H1 (cell line): ENCODE data around the gene HES5. TPM values are rescaled to one million over a fixed set of nuclear protein-coding genes. Genes with fewer than 3 reads are reported as not detected.
"Not testable (repeated sequence)": the region's sequence is repeated elsewhere in the genome, so short reads cannot be mapped to it uniquely, and the experiment has no call there.

Source experiments
- CTCF ChIA-PET: fragments of 300-600 bp; sonication (Branson Sonifier 250); formaldehyde crosslinking; loops from one replicate; lab custom pipeline; 2021; ENCODE audit not compliant: partially characterized antibody; lab: Charles Lee
- POLR2A ChIA-PET: fragments of 300-600 bp; sonication (Branson Sonifier 250); formaldehyde crosslinking; loops from one replicate; lab custom pipeline; 2021; ENCODE audit warnings: inconsistent platforms; ENCODE audit not compliant: partially characterized antibody; lab: Charles Lee
- DNase-seq, 2 experiments: peaks; one replicate each; pipeline versions ENCODE4 v3.0.0 to v3.0.0-alpha.2; 2010 to 2022; ENCODE audit warnings: low spot score in 2 of 2, low read depth in 1 of 2, mixed read lengths in 1 of 2
- FAIRE-seq: peaks from 2 replicates; lab custom pipeline; 2011; peaks lifted over from hg19 to GRCh38; lab: Jason Lieb, UNC
- H2AFZ ChIP-seq: 2 replicates; pipeline ENCODE4 v1.8.1; 2012; ENCODE audit warnings: low read length, inconsistent platforms
- H2AK5ac ChIP-seq: 2 replicates; pipeline ENCODE4 v1.6.1; 2013; ENCODE audit warnings: low read depth, low read length
- H2BK120ac ChIP-seq: replicated peaks from 2 replicates; pipeline ENCODE3; 2013; ENCODE audit warnings: low read depth, low read length, inconsistent platforms
- H2BK12ac ChIP-seq: 2 replicates; pipeline ENCODE4 v1.6.1; 2013; ENCODE audit warnings: low read depth, low read length
- H2BK15ac ChIP-seq: 2 replicates; pipeline ENCODE4 v1.6.1; 2013; ENCODE audit warnings: low read length
- H2BK20ac ChIP-seq: 2 replicates; pipeline ENCODE4 v1.6.1; 2013; ENCODE audit warnings: low read length
- H2BK5ac ChIP-seq: 2 replicates; pipeline ENCODE4 v1.6.1; 2013; ENCODE audit warnings: low read depth, low read length
- H3K14ac ChIP-seq: 2 replicates; pipeline ENCODE4 v1.6.1; 2013; ENCODE audit warnings: inconsistent platforms; ENCODE audit not compliant: insufficient read length
- H3K18ac ChIP-seq: 2 replicates; pipeline ENCODE4 v1.6.1; 2013; ENCODE audit warnings: low read length; ENCODE audit errors: extremely low read depth
- H3K23ac ChIP-seq: 2 replicates; pipeline ENCODE4 v1.6.1; 2013; ENCODE audit warnings: inconsistent platforms; ENCODE audit not compliant: insufficient read length
- H3K23me2 ChIP-seq: 2 replicates; pipeline ENCODE4 v1.6.1; 2013; ENCODE audit warnings: low read depth, low read length
- H3K27ac ChIP-seq: 2 replicates; pipeline ENCODE4 v1.6.1; 2011; ENCODE audit warnings: low read depth, low read length, inconsistent platforms
- H3K27me3 ChIP-seq, 4 experiments: replicated peaks in 1 of 4; 1 replicate in 1 of 4; 2 replicates in 3 of 4; pipeline versions ENCODE4 v1.6.1 to v1.8.1; 2011 to 2013; ENCODE audit warnings: low read length in 3 of 4, mild to moderate bottlenecking in 3 of 4, inconsistent platforms in 2 of 4, mixed read lengths in 2 of 4, moderate library complexity in 1 of 4; ENCODE audit not compliant: control insufficient read depth in 3 of 4, insufficient read depth in 3 of 4; ENCODE audit errors: extremely low read depth in 1 of 4
- H3K36me3 ChIP-seq, 4 experiments: 2 replicates each; pipeline versions ENCODE4 v1.6.1 to v1.8.1; 2011 to 2013; ENCODE audit warnings: mild to moderate bottlenecking in 4 of 4, low read length in 3 of 4, moderate library complexity in 2 of 4, control low read depth in 1 of 4, inconsistent platforms in 1 of 4; ENCODE audit not compliant: insufficient read depth in 4 of 4, control insufficient read depth in 2 of 4
- H3K4ac ChIP-seq: replicated peaks from 2 replicates; pipeline ENCODE3; 2013; ENCODE audit warnings: low read length, low read depth, mixed read lengths, inconsistent platforms; ENCODE audit not compliant: insufficient read length
- H3K4me1 ChIP-seq, 4 experiments: replicated peaks in 1 of 4; 1 replicate in 1 of 4; 2 replicates in 3 of 4; pipeline versions ENCODE4 v1.6.1 to v1.8.1; 2011 to 2013; ENCODE audit warnings: low read length in 3 of 4, inconsistent platforms in 2 of 4, mixed read lengths in 1 of 4; ENCODE audit not compliant: insufficient read depth in 4 of 4, control insufficient read depth in 3 of 4
- H3K4me2 ChIP-seq, 2 experiments: 2 replicates each; pipeline versions ENCODE4 v1.6.1 to v1.8.1; 2011 to 2013; ENCODE audit warnings: low read depth in 2 of 2, low read length in 2 of 2, control low read depth in 1 of 2, inconsistent platforms in 1 of 2, mild to moderate bottlenecking in 1 of 2; ENCODE audit not compliant: insufficient read depth in 1 of 2
- H3K4me3 ChIP-seq, 4 experiments: fragments of 200-600, 300-600 bp in 1 of 4; sonication (generic), shearing (Covaris generic), sonication (Bioruptor Twin) in 1 of 4; 2 replicates each; pipeline versions ENCODE4 v1.5.1 to v1.8.1; 2011 to 2016; ENCODE audit warnings: low read length in 4 of 4, low read depth in 3 of 4, control low read depth in 2 of 4, inconsistent platforms in 2 of 4, mild to moderate bottlenecking in 2 of 4, mixed read lengths in 1 of 4, moderate library complexity in 1 of 4; ENCODE audit not compliant: insufficient read depth in 2 of 4; ENCODE audit errors: extremely low read depth in 1 of 4
- H3K56ac ChIP-seq: replicated peaks from 2 replicates; pipeline ENCODE3; 2013; ENCODE audit warnings: low read depth, mild to moderate bottlenecking, mixed read lengths, low read length, inconsistent platforms; ENCODE audit not compliant: insufficient read length
- H3K79me1 ChIP-seq: 2 replicates; pipeline ENCODE4 v1.6.1; 2013; ENCODE audit warnings: low read depth, low read length, control low read depth
- H3K79me2 ChIP-seq, 2 experiments: 2 replicates each; pipeline versions ENCODE4 v1.6.1 to v1.8.1; 2012 to 2013; ENCODE audit warnings: low read length in 2 of 2, mild to moderate bottlenecking in 2 of 2, inconsistent platforms in 1 of 2; ENCODE audit not compliant: insufficient read depth in 2 of 2, control insufficient read depth in 1 of 2
- H3K9ac ChIP-seq, 4 experiments: replicated peaks in 1 of 4; 1 replicate in 1 of 4; 2 replicates in 3 of 4; pipeline versions ENCODE4 v1.6.1 to v1.8.1; 2011 to 2013; ENCODE audit warnings: low read depth in 3 of 4, low read length in 3 of 4, control low read depth in 2 of 4, mild to moderate bottlenecking in 2 of 4, moderate library complexity in 2 of 4, inconsistent platforms in 1 of 4; ENCODE audit errors: extremely low read depth in 1 of 4
- H3K9me3 ChIP-seq, 2 experiments: 2 replicates each; pipeline versions ENCODE4 v1.6.1 to v1.8.1; 2012 to 2013; ENCODE audit warnings: mild to moderate bottlenecking in 2 of 2, moderate library complexity in 2 of 2, control low read depth in 1 of 2, inconsistent platforms in 1 of 2, low read depth in 1 of 2, low read length in 1 of 2, mixed read lengths in 1 of 2; ENCODE audit not compliant: insufficient read depth in 2 of 2
- H4K20me1 ChIP-seq, 2 experiments: replicated peaks in 1 of 2; 2 replicates each; pipeline versions ENCODE3 to v1.8.1; 2011 to 2013; ENCODE audit warnings: inconsistent platforms in 2 of 2, low read length in 2 of 2, mild to moderate bottlenecking in 1 of 2; ENCODE audit not compliant: insufficient read depth in 2 of 2, control insufficient read depth in 1 of 2
- H4K5ac ChIP-seq: 2 replicates; pipeline ENCODE4 v1.6.1; 2013; ENCODE audit warnings: low read length, low read depth, mixed read lengths, inconsistent platforms; ENCODE audit not compliant: insufficient read length
- H4K8ac ChIP-seq: 2 replicates; pipeline ENCODE4 v1.8.0; 2013; ENCODE audit warnings: mild to moderate bottlenecking, moderate library complexity, low read length, inconsistent platforms; ENCODE audit not compliant: insufficient read depth; ENCODE audit errors: extremely low read depth
- H4K91ac ChIP-seq: replicated peaks from 2 replicates; pipeline ENCODE3; 2013; ENCODE audit warnings: low read length, mixed read lengths, inconsistent platforms; ENCODE audit not compliant: insufficient read length
- WGBS, 2 experiments: shearing (Covaris generic) in 1 of 2; methylation state at CpG; one replicate each; pipeline versions ENCODE4 v1.1.6 to v1.1.7; 2013 to 2015; ENCODE audit warnings: low lambda C conversion rate in 2 of 2, mixed read lengths in 2 of 2, inconsistent platforms in 1 of 2, low coverage in 1 of 2, missing lambda C conversion rate in 1 of 2; ENCODE audit not compliant: insufficient replicate concordance in 2 of 2, insufficient coverage in 1 of 2, insufficient read length in 1 of 2; ENCODE audit errors: extremely low coverage in 1 of 2, missing lambda C conversion rate in 1 of 2; 5-methylcytosine and 5-hydroxymethylcytosine counted together
- polyA plus RNA-seq, 7 experiments: library from polyadenylated mRNA; depleted of rRNA in 3 of 7; stranded (reverse) in 5 of 7; unstranded in 2 of 7; fragments of >200 nt in 5 of 7; fragments of 200-250 nt in 2 of 7; gene quantifications; 1 replicate in 5 of 7; 2 replicates in 1 of 7; 4 replicates in 1 of 7; pipeline versions ENCODE4 v1.2.1 to v1.2.3, GENCODE V29; 2011 to 2013; ENCODE audit warnings: missing spikeins in 2 of 7, mixed read lengths in 2 of 7
- total RNA-seq: library from RNA; stranded (reverse); fragmentation: NEBNext Ultra II Directional; extraction: Animal tissue kit (Norgen Biotek cat#: 25700); gene quantifications from 2 replicates; pipeline ENCODE4 v1.2.1, GENCODE V29; 2021

The HES5 gene
- total and polyA plus RNA-seq, 2 of the 8 experiments (the other 6 are each of a cell fraction or from before 2014, with no cell fraction given), result 0.22 TPM; not detected in 1

DNA sequence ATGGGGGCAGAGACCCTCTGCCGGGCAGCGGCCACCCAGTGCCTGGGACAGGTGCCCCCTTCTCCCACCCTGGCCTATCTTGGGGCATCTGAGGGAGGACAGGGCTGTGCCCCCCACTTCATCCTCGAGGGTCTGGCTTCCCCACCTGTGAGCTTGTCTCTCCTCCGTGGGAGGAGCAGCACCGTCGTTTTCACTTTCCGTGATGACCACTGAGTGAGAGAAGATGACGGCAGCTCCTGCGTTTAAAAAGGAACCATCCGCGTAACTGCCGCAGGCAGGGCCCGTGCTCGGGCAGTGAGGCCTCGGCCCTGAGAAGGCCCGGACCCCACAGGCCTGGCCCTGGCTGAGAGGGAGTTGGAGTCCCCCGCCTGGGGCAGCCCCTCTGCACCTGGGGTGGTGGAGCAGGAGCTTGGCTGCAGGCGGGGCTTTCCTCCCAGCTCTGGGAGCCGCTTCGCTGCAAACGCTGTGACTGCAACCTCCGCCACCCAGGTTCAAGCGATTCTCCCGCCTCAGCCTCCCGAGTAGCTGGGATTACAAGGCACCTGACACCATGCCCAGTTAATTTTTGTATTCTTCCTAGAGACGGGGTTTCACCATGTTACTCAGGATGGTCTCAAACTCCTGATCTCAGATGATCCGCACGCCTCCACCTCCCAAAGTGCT, 19.4 kb upstream of the HES5 start:
- H3K56ac ChIP-seq, H3K79me2 ChIP-seq, H3K9ac ChIP-seq, H3K4ac ChIP-seq, POLR2A ChIA-PET, H3K23ac ChIP-seq, H3K79me1 ChIP-seq, H2BK5ac ChIP-seq, H4K91ac ChIP-seq, H2AFZ ChIP-seq, H3K27me3 ChIP-seq, H2BK20ac ChIP-seq, DNase-seq, H3K9me3 ChIP-seq, H4K20me1 ChIP-seq, H2AK5ac ChIP-seq, H3K4me2 ChIP-seq, H3K18ac ChIP-seq, H3K4me3 ChIP-seq, H3K36me3 ChIP-seq, H2BK12ac ChIP-seq, H3K14ac ChIP-seq, H2BK120ac ChIP-seq, H2BK15ac ChIP-seq, H3K27ac ChIP-seq, H4K5ac ChIP-seq, FAIRE-seq, H3K23me2 ChIP-seq: not testable (repeated sequence)
- Histone ChIP-seq H3K4me1 (peaks cover 0 to 18% (median 14%) of the 10 kb centered on the region in 4 experiments; a peak in 6 of 7 replicates), H4K8ac (peak overlapping the region; percentile 41; the same call in 1 of the 2 replicates)
- 94% methylated on average over 22 of the region's 28 CpGs; no CpG with 5 or more reads in 1 of the 2 experiments for WGBS, 2 experiments
- CTCF ChIA-PET, result interaction anchor here (1.0 to 3.7 kb wide), 6 partner anchors 9 to 871 kb away, joined by 3 to 27 read pairs (median 4); partner anchors contain the start of gene PANK4
